ENCODE results near the gene DLG1. TPM values are rescaled to one million over a fixed set of nuclear protein-coding genes. Genes with fewer than 3 reads are reported as not detected.

The DLG1 gene
- total and polyA plus RNA-seq, 2 experiments from 2014 or later = 27.6 to 98.0 TPM

DNA sequence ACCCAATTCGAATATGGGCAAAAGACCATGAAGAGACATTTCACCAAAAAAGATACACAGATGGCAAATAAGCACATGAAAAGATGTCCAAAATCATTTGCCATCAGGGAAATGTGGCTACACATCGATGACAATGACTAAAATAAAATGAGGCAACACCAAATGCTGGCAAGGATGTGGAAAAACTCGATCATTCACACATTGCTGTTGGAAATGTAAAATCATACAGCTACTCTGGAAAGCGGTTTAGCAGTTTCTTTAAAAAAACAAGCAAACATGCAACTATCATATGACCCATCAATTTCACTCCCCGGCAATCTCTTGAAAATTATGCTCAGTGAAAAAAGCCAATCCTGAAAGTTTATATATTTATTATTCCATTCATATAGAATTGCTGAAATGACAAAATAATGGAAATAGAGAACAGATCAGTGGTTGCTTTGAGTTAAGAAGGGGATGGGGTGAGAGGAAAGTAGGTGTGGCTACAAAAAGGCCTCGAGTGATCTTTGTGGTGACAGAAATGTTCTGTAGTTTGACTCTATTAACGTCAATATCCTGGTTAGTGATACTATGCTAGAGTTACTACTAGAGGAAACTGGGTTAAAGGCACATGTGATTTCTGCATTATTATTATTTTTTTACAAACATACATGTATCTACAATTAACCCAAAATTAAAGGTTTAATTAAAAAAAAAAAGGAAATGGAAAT lies 45.0 kb downstream of the DLG1 start:
- no peaks in the 10 kb centered on the region for H3K9me2 ChIP-seq (ENCODE audit: insufficient read depth)
- H3K79me2 ChIP-seq (replicated peaks; ENCODE audit: insufficient read depth) = peaks cover 94% of the 10 kb centered on the region
- ATAC-seq = no peak
- no peak overlapping the region for H2AFZ ChIP-seq
- peaks cover 12% of the 10 kb centered on the region; the same call in 2 of the 3 replicates for H3K4me1 Mint-ChIP-seq
- H3K36me3 ChIP-seq (ENCODE audit: insufficient read depth) = peaks cover 11% of the 10 kb centered on the region
- no peak overlapping the region for H3K27ac Mint-ChIP-seq
- H3K4me3 Mint-ChIP-seq = no peak overlapping the region
- H3K4me1 ChIP-seq (ENCODE audit: insufficient read depth) = no peaks in the 10 kb centered on the region; the same call in 1 of the 2 replicates
- DNase-seq (ENCODE audit: low spot score) = no peak
- 0 out of 2 replicates have a peak, but pooled peaks cover 7% of the 10 kb centered on the region for H4K20me1 ChIP-seq (replicated peaks; ENCODE audit: insufficient read depth)
- no peak overlapping the region for H3K27ac ChIP-seq (ENCODE audit: low read depth)
- peaks cover 34% of the 10 kb centered on the region for H3K36me3 Mint-ChIP-seq (ENCODE audit: low read depth)
- H3K4me3 ChIP-seq = no peak overlapping the region
- H3K27me3 Mint-ChIP-seq (ENCODE audit: insufficient read depth, low read depth, poor library complexity) = peaks cover 3% of the 10 kb centered on the region
- H3K4me2 ChIP-seq = no peak overlapping the region
- H3K9me3 Mint-ChIP-seq = peaks cover 32% of the 10 kb centered on the region
- no peaks in the 10 kb centered on the region for H3K27me3 ChIP-seq (ENCODE audit: insufficient read depth)
- no peaks in the 10 kb centered on the region for H3F3A ChIP-seq (replicated peaks; ENCODE audit: low read depth)
- no peak for TF ChIP-seq EZH2phosphoT487 (IDR thresholded peaks at IDR 0.05; ENCODE audit: unreplicated experiment)
- TF ChIP-seq, protein P1, sequence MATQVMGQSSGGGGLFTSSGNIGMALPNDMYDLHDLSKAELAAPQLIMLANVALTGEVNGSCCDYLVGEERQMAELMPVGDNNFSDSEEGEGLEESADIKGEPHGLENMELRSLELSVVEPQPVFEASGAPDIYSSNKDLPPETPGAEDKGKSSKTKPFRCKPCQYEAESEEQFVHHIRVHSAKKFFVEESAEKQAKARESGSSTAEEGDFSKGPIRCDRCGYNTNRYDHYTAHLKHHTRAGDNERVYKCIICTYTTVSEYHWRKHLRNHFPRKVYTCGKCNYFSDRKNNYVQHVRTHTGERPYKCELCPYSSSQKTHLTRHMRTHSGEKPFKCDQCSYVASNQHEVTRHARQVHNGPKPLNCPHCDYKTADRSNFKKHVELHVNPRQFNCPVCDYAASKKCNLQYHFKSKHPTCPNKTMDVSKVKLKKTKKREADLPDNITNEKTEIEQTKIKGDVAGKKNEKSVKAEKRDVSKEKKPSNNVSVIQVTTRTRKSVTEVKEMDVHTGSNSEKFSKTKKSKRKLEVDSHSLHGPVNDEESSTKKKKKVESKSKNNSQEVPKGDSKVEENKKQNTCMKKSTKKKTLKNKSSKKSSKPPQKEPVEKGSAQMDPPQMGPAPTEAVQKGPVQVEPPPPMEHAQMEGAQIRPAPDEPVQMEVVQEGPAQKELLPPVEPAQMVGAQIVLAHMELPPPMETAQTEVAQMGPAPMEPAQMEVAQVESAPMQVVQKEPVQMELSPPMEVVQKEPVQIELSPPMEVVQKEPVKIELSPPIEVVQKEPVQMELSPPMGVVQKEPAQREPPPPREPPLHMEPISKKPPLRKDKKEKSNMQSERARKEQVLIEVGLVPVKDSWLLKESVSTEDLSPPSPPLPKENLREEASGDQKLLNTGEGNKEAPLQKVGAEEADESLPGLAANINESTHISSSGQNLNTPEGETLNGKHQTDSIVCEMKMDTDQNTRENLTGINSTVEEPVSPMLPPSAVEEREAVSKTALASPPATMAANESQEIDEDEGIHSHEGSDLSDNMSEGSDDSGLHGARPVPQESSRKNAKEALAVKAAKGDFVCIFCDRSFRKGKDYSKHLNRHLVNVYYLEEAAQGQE (IDR thresholded peaks at IDR 0.05; ENCODE audit: unreplicated experiment) = no peak
- TF ChIP-seq ZNF114 (CRISPR knock-in tag; IDR thresholded peaks at IDR 0.05) = no peak
- TF ChIP-seq, protein P2, sequence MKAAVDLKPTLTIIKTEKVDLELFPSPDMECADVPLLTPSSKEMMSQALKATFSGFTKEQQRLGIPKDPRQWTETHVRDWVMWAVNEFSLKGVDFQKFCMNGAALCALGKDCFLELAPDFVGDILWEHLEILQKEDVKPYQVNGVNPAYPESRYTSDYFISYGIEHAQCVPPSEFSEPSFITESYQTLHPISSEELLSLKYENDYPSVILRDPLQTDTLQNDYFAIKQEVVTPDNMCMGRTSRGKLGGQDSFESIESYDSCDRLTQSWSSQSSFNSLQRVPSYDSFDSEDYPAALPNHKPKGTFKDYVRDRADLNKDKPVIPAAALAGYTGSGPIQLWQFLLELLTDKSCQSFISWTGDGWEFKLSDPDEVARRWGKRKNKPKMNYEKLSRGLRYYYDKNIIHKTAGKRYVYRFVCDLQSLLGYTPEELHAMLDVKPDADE (IDR thresholded peaks at IDR 0.05) = no peak
- TF ChIP-seq, protein P3, sequence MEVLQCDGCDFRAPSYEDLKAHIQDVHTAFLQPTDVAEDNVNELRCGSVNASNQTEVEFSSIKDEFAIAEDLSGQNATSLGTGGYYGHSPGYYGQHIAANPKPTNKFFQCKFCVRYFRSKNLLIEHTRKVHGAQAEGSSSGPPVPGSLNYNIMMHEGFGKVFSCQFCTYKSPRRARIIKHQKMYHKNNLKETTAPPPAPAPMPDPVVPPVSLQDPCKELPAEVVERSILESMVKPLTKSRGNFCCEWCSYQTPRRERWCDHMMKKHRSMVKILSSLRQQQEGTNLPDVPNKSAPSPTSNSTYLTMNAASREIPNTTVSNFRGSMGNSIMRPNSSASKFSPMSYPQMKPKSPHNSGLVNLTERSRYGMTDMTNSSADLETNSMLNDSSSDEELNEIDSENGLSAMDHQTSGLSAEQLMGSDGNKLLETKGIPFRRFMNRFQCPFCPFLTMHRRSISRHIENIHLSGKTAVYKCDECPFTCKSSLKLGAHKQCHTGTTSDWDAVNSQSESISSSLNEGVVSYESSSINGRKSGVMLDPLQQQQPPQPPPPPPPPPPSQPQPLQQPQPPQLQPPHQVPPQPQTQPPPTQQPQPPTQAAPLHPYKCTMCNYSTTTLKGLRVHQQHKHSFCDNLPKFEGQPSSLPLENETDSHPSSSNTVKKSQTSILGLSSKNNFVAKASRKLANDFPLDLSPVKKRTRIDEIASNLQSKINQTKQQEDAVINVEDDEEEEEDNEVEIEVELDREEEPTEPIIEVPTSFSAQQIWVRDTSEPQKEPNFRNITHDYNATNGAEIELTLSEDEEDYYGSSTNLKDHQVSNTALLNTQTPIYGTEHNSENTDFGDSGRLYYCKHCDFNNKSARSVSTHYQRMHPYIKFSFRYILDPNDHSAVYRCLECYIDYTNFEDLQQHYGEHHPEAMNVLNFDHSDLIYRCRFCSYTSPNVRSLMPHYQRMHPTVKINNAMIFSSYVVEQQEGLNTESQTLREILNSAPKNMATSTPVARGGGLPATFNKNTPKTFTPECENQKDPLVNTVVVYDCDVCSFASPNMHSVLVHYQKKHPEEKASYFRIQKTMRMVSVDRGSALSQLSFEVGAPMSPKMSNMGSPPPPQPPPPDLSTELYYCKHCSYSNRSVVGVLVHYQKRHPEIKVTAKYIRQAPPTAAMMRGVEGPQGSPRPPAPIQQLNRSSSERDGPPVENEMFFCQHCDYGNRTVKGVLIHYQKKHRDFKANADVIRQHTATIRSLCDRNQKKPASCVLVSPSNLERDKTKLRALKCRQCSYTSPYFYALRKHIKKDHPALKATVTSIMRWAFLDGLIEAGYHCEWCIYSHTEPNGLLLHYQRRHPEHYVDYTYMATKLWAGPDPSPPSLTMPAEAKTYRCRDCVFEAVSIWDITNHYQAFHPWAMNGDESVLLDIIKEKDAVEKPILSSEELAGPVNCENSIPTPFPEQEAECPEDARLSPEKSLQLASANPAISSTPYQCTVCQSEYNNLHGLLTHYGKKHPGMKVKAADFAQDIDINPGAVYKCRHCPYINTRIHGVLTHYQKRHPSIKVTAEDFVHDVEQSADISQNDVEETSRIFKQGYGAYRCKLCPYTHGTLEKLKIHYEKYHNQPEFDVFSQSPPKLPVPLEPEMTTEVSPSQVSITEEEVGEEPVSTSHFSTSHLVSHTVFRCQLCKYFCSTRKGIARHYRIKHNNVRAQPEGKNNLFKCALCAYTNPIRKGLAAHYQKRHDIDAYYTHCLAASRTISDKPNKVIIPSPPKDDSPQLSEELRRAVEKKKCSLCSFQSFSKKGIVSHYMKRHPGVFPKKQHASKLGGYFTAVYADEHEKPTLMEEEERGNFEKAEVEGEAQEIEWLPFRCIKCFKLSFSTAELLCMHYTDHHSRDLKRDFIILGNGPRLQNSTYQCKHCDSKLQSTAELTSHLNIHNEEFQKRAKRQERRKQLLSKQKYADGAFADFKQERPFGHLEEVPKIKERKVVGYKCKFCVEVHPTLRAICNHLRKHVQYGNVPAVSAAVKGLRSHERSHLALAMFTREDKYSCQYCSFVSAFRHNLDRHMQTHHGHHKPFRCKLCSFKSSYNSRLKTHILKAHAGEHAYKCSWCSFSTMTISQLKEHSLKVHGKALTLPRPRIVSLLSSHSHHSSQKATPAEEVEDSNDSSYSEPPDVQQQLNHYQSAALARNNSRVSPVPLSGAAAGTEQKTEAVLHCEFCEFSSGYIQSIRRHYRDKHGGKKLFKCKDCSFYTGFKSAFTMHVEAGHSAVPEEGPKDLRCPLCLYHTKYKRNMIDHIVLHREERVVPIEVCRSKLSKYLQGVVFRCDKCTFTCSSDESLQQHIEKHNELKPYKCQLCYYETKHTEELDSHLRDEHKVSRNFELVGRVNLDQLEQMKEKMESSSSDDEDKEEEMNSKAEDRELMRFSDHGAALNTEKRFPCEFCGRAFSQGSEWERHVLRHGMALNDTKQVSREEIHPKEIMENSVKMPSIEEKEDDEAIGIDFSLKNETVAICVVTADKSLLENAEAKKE (CRISPR knock-in tag; IDR thresholded peaks at IDR 0.05) = no peak
- no peak for TF ChIP-seq POLR2AphosphoS5 (IDR thresholded peaks at IDR 0.05; ENCODE audit: low read depth)
- TF ChIP-seq NANOG (IDR thresholded peaks at IDR 0.05; ENCODE audit: borderline replicate concordance) = no peak
- TF ChIP-seq STAT1 (IDR thresholded peaks at IDR 0.05; ENCODE audit: unreplicated experiment) = no peak
- no peak for TF ChIP-seq ZNF331 (CRISPR knock-in tag; IDR thresholded peaks at IDR 0.05; ENCODE audit: low read depth)
